Measurements from ENCODE around the gene GNAS-AS1. TPM values are rescaled to one million over a fixed set of nuclear protein-coding genes. Genes with fewer than 3 reads are reported as not detected.

Gene GNAS-AS1
- total RNA-seq, 1 experiment from 2014 or later: 0.59 TPM

DNA sequence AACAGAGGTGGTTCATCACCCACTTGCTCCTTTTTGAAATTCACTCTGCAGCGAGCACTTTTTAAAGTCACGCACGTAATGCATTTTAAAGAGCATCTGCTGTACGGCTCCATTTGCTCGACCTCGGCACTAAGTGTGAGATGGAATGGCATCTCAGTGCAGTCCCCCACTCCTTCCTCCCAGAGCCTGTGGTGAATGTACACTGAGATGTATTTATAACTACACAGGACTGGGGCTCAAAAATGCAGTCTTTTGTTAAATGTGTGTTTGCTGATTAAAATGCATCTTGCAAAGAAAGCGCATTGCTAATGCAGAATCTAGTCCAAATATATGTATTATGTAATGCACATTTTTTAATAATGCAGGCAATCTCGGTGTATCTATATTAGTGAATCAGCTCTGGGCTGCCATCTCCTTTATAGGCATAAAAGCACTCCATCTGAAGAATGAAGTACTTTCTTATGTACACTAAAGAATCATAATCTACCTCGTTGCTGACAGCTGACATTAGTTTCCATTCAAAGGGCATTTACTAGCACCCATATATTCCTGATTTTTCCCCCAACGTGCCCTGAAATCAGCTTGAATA, 14.0 kb downstream of the GNAS-AS1 start:
- Mint-ChIP-seq H3K27me3 (ENCODE audit: unreplicated experiment) (peaks cover 77% of the 10 kb centered on the region), H3K27ac (ENCODE audit: unreplicated experiment) (no peak overlapping the region), H3K4me1 (ENCODE audit: low read depth, unreplicated experiment) (no peaks in the 10 kb centered on the region), H3K4me3 (ENCODE audit: low read depth, unreplicated experiment) (no peak overlapping the region), H3K9me3 (ENCODE audit: low read depth, unreplicated experiment) (peaks cover 3% of the 10 kb centered on the region), H3K36me3 (ENCODE audit: insufficient read depth, unreplicated experiment) (no peaks in the 10 kb centered on the region)
- no peak for DNase-seq
- BruUV-seq (replicated peaks): no TSS peak
- CTCF ChIA-PET: no interaction called here
- no peak for TF ChIP-seq CTCF (IDR thresholded peaks at IDR 0.05; ENCODE audit: unreplicated experiment)
- intact Hi-C loops (cut with micrococcal nuclease; ENCODE audit: unreplicated experiment): loop anchor here (10.0 kb wide), 1 partner anchor 602 kb away; no protein-coding TSS in a partner anchor

DNA sequence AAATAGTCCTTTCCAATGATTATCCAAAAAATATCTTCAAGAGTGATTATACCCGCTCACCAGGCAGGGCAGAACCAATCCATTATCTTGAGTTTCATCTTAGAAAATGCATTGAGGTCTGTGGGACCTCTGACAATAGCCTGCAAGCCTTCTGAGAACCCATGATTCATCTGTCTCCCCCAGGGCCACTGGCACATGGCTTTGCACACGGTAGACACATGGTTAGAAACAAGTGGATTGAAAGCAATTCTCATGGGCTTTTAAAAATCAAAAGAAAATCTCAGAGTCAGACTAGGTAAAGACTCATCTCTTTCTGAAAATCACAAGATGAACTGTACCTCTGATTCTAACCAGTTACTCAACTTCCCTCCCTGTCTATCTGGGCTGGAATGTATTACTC, 15.5 kb downstream of the GNAS-AS1 start:
- no peak overlapping the region for H3K4me3 Mint-ChIP-seq (ENCODE audit: low read depth, unreplicated experiment)
- DNase-seq: no peak
- H3K9me3 Mint-ChIP-seq (ENCODE audit: low read depth, unreplicated experiment): no peaks in the 10 kb centered on the region
- TF ChIP-seq CTCF (IDR thresholded peaks at IDR 0.05; ENCODE audit: unreplicated experiment): no peak
- no peak overlapping the region for H3K27ac Mint-ChIP-seq (ENCODE audit: unreplicated experiment)
- CTCF ChIA-PET: no interaction called here
- peaks cover 72% of the 10 kb centered on the region for H3K27me3 Mint-ChIP-seq (ENCODE audit: unreplicated experiment)
- intact Hi-C loops (cut with micrococcal nuclease; ENCODE audit: unreplicated experiment): loop anchor here (10.0 kb wide), 1 partner anchor 600 kb away; no protein-coding TSS in a partner anchor
- no TSS peak for BruUV-seq (replicated peaks)
- H3K4me1 Mint-ChIP-seq (ENCODE audit: low read depth, unreplicated experiment): no peaks in the 10 kb centered on the region
- no peaks in the 10 kb centered on the region for H3K36me3 Mint-ChIP-seq (ENCODE audit: insufficient read depth, unreplicated experiment)

- no peak overlapping the region for H3K27ac Mint-ChIP-seq (ENCODE audit: unreplicated experiment)
- no peaks in the 10 kb centered on the region for H3K4me1 Mint-ChIP-seq (ENCODE audit: low read depth, unreplicated experiment)
- H3K27me3 Mint-ChIP-seq (ENCODE audit: unreplicated experiment): peaks cover 77% of the 10 kb centered on the region
- DNase-seq: no peak
- no peak overlapping the region for H3K4me3 Mint-ChIP-seq (ENCODE audit: low read depth, unreplicated experiment)
- CTCF ChIA-PET: interaction anchor here (0.8 kb wide), 1 partner anchor 10 kb away, joined by 4 read pairs; no protein-coding TSS in a partner anchor
- TF ChIP-seq CTCF (IDR thresholded peaks at IDR 0.05; ENCODE audit: unreplicated experiment): no peak
- intact Hi-C loops (cut with micrococcal nuclease; ENCODE audit: unreplicated experiment): loop anchor here (10.0 kb wide), 1 partner anchor 599 kb away; no protein-coding TSS in a partner anchor
- H3K9me3 Mint-ChIP-seq (ENCODE audit: low read depth, unreplicated experiment): peaks cover 4% of the 10 kb centered on the region
- no TSS peak for BruUV-seq (replicated peaks)
- H3K36me3 Mint-ChIP-seq (ENCODE audit: insufficient read depth, unreplicated experiment): no peaks in the 10 kb centered on the region
Measured at GRCh38 chr20:58833921-58834320, 16.8 kb downstream of the GNAS-AS1 start.

DNA sequence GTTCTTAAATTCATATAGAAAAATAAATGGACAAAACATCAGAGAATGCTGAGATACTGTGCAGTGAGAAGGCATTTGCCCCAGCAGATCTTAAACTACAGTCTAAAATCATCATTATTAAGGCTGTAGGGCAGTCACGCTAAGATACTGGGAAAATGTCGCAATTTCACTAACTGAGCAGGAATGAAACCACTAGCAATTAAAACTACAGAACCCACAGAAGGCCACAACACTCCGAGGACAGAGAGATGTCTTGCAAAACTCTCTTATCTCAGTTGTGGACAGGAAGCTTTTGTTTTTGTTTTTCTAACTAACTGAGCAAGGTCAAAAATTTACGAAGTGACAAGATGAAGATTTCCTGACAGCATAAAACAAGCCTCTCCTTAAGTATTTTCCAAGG, 18.2 kb downstream of the GNAS-AS1 start:
- Mint-ChIP-seq H3K27me3 (ENCODE audit: unreplicated experiment) (peaks cover 83% of the 10 kb centered on the region), H3K9me3 (ENCODE audit: low read depth, unreplicated experiment) (peaks cover 4% of the 10 kb centered on the region), H3K36me3 (ENCODE audit: insufficient read depth, unreplicated experiment) (no peaks in the 10 kb centered on the region), H3K4me3 (ENCODE audit: low read depth, unreplicated experiment) (no peak overlapping the region), H3K4me1 (ENCODE audit: low read depth, unreplicated experiment) (no peaks in the 10 kb centered on the region), H3K27ac (ENCODE audit: unreplicated experiment) (no peak overlapping the region)
- BruUV-seq (replicated peaks): no TSS peak
- CTCF ChIA-PET: no interaction called here
- DNase-seq: no peak
- TF ChIP-seq CTCF (IDR thresholded peaks at IDR 0.05; ENCODE audit: unreplicated experiment): no peak
- intact Hi-C loops (cut with micrococcal nuclease; ENCODE audit: unreplicated experiment): loop anchor here (10.0 kb wide), 1 partner anchor 598 kb away; no protein-coding TSS in a partner anchor
